ENCODE results near the gene PRDM1. TPM values are rescaled to one million over a fixed set of nuclear protein-coding genes. Genes with fewer than 3 reads are reported as not detected.
A peak's percentile ranks its signal among the peaks of the same experiment; 100 is the strongest.

The PRDM1 gene
- total RNA-seq, 4 donors from 2014 or later, result 1.6 to 2.4 (median 1.9) TPM

GRCh38 chr6:106094964-106095335 is 8.8 kb downstream of the PRDM1 start:
- in situ Hi-C loops (cut with MboI; ENCODE audit: low sequenced_read_pairs in 4 of 4), result no loop called here
- Histone ChIP-seq H3K27me3 (peaks cover 0 to 21% (median 10%) of the 10 kb centered on the region in 3 donors), H3K4me1 (peaks cover 0 to 11% of the 10 kb centered on the region in 2 donors), H3K36me3 (no peaks in the 10 kb centered on the region), H3K9me3 (no peaks in the 10 kb centered on the region), H3K27ac (no peak overlapping the region), H3K4me3 (no peak overlapping the region)
- TF ChIP-seq CTCF (IDR thresholded peaks at IDR 0.05 in 4 of 5, conservative IDR thresholded peaks at IDR 0.05 in 1 of 5) (no peak), POLR2A (IDR thresholded peaks at IDR 0.05) (no peak)
- intact Hi-C loops (cut with DNase I; ENCODE audit: low total_unique reads), result loop anchor here (10.0 kb wide), 1 partner anchor 230 kb away; the partner anchor contains the start of gene ATG5
- DNase-seq, result no peak
- ATAC-seq, result no peak

- Histone ChIP-seq H3K27ac (peak overlapping the region; percentile 8 to 71 (median 58)), H3K4me3 (peak overlapping the region; percentile 28 to 65 (median 45)), H3K4me1 (peaks cover 0 to 11% of the 10 kb centered on the region in 2 donors), H3K36me3 (no peaks in the 10 kb centered on the region), H3K9me3 (no peaks in the 10 kb centered on the region), H3K27me3 (peaks cover 0 to 18% (median 10%) of the 10 kb centered on the region in 3 donors)
- no peak for DNase-seq
- no peak for TF ChIP-seq CTCF (IDR thresholded peaks at IDR 0.05 in 4 of 5, conservative IDR thresholded peaks at IDR 0.05 in 1 of 5)
- no peak for TF ChIP-seq POLR2A (IDR thresholded peaks at IDR 0.05)
- intact Hi-C loops (cut with DNase I; ENCODE audit: low total_unique reads), result loop anchor here (10.0 kb wide), 1 partner anchor 227 kb away; the partner anchor contains the start of gene ATG5
- in situ Hi-C loops (cut with MboI; ENCODE audit: low sequenced_read_pairs in 4 of 4), result no loop called here
- peak; percentile 53 to 65 for ATAC-seq
Measured at GRCh38 chr6:106097411-106098231, 11.5 kb downstream of the PRDM1 start.

GRCh38 chr6:106098383-106099234 is 12.5 kb downstream of the PRDM1 start:
- DNase-seq, result peak in 1 of 2 donors; percentile 28

More at GRCh38 chr6:106098383-106099234, 12.5 kb downstream of the PRDM1 start:
- Histone ChIP-seq H3K27me3 (peaks cover 0 to 18% (median 10%) of the 10 kb centered on the region in 3 donors), H3K4me1 (peaks cover 0 to 11% of the 10 kb centered on the region in 2 donors), H3K36me3 (no peaks in the 10 kb centered on the region), H3K27ac (peak overlapping the region; percentile 8 to 71 (median 58)), H3K4me3 (peak overlapping the region; percentile 28 to 65 (median 45)), H3K9me3 (no peaks in the 10 kb centered on the region)
- intact Hi-C loops (cut with DNase I; ENCODE audit: low total_unique reads) (loop anchor here (10.0 kb wide), 1 partner anchor 226 kb away; the partner anchor contains the start of gene ATG5), in situ Hi-C loops (cut with MboI; ENCODE audit: low sequenced_read_pairs in 4 of 4) (no loop called here)
- ATAC-seq, result peak; percentile 44 to 50
- TF ChIP-seq CTCF (IDR thresholded peaks at IDR 0.05 in 4 of 5, conservative IDR thresholded peaks at IDR 0.05 in 1 of 5) (no peak), POLR2A (IDR thresholded peaks at IDR 0.05) (peak in 1 of 2 donors; percentile 29)

Data from gastrocnemius medialis (tissue), 4 donors.